ENCODE measurements around the gene CCDC7.

DNA sequence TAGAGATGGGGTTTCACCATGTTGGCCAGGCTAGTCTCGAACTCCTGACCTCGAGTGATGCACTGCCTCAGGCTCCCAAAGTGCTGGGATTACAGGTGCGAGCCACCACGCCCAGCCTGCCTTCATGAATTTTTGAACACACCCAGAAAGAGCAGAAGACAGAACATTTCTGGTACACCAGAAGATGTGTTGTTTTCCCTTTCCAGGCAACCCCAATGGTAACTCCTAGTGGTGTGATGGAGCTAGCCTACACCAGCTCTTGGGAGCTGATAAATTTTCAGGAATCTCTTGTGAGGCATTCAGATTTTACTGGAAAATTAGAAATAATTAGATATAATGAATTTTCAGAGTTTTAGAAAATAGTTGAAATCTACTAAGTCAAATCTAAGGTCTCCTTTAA, 904 bp upstream of the CCDC7 start:
- no peak for TF ChIP-seq TCF7L2 (IDR thresholded peaks at IDR 0.05; ENCODE audit: low read depth, low read length)
- TF ChIP-seq, protein P1, sequence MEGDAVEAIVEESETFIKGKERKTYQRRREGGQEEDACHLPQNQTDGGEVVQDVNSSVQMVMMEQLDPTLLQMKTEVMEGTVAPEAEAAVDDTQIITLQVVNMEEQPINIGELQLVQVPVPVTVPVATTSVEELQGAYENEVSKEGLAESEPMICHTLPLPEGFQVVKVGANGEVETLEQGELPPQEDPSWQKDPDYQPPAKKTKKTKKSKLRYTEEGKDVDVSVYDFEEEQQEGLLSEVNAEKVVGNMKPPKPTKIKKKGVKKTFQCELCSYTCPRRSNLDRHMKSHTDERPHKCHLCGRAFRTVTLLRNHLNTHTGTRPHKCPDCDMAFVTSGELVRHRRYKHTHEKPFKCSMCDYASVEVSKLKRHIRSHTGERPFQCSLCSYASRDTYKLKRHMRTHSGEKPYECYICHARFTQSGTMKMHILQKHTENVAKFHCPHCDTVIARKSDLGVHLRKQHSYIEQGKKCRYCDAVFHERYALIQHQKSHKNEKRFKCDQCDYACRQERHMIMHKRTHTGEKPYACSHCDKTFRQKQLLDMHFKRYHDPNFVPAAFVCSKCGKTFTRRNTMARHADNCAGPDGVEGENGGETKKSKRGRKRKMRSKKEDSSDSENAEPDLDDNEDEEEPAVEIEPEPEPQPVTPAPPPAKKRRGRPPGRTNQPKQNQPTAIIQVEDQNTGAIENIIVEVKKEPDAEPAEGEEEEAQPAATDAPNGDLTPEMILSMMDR (IDR thresholded peaks at IDR 0.05): no peak
- TF ChIP-seq, protein P2, sequence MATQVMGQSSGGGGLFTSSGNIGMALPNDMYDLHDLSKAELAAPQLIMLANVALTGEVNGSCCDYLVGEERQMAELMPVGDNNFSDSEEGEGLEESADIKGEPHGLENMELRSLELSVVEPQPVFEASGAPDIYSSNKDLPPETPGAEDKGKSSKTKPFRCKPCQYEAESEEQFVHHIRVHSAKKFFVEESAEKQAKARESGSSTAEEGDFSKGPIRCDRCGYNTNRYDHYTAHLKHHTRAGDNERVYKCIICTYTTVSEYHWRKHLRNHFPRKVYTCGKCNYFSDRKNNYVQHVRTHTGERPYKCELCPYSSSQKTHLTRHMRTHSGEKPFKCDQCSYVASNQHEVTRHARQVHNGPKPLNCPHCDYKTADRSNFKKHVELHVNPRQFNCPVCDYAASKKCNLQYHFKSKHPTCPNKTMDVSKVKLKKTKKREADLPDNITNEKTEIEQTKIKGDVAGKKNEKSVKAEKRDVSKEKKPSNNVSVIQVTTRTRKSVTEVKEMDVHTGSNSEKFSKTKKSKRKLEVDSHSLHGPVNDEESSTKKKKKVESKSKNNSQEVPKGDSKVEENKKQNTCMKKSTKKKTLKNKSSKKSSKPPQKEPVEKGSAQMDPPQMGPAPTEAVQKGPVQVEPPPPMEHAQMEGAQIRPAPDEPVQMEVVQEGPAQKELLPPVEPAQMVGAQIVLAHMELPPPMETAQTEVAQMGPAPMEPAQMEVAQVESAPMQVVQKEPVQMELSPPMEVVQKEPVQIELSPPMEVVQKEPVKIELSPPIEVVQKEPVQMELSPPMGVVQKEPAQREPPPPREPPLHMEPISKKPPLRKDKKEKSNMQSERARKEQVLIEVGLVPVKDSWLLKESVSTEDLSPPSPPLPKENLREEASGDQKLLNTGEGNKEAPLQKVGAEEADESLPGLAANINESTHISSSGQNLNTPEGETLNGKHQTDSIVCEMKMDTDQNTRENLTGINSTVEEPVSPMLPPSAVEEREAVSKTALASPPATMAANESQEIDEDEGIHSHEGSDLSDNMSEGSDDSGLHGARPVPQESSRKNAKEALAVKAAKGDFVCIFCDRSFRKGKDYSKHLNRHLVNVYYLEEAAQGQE (IDR thresholded peaks at IDR 0.05; ENCODE audit: insufficient read depth in 1 of 2, low read depth in 2 of 2, low read length in 1 of 2): no peak
